CD4-positive, alpha-beta T cell treated with Interleukin-15 for 1 hour (primary cell): Measurements from ENCODE around the gene B3GLCT.

Experiments used
- DNase-seq: peaks from one replicate; pipeline ENCODE4 v3.0.0-alpha.2; 2020

Gene B3GLCT

DNA sequence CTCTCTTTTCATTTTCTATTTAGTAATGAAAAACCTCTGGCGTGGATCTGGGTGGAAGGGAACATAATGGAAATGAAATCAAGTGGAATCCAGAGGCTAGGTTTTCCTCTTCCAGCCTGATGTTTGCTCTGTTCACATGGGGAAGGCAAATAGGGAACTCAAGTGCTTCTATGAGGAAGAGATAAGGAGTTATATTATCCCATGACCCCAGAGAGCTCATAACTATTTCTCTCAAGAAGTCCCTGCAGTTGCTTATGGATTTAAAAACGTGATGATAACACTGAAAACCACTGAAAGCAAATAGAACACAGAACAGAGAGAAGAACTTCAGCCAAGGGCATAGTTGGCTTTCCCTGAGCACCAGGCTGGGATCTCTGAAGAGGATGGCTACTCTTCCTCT lies 157.8 kb downstream of the B3GLCT start:
- DNase-seq: no peak

DNA sequence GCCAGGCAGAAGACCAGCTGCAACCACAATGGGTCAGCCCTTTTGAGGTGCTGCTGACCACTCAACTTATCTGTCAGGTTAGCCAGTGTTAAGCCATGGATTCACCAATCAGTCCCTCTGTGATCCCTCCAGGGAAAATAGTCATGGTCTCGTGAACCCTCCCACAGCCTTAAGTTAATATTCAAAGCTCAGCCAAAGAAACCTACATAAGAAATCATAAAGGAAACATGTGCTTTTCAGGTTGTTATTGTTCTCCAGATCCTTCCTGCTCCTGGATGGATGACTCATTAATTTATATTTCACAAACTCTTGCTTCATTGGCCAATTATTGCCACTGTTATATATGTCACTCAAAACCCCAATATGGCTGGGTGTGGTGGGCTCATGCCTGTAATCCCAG lies 161.9 kb downstream of the B3GLCT start:
- DNase-seq: no peak

DNA sequence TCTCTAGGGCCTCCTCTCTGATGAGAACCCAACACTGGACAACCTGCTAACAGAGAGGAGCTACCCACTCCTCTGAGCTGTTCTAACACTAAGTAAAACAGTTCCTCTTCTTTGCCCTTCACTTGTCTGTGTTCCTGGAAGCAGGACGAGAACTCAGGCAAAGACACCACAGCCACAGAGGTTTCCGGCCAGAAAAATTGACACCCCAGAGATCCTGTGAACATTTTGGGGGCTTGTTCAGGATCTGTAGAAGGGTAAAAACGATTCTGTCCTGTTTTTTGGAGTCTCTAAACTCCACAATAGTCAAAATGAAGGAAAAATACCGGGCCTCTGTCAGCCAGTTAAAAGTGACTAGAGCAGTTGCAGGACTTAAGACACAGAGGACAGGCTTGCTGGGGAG lies 165.9 kb downstream of the B3GLCT start:
- no peak for DNase-seq

DNA sequence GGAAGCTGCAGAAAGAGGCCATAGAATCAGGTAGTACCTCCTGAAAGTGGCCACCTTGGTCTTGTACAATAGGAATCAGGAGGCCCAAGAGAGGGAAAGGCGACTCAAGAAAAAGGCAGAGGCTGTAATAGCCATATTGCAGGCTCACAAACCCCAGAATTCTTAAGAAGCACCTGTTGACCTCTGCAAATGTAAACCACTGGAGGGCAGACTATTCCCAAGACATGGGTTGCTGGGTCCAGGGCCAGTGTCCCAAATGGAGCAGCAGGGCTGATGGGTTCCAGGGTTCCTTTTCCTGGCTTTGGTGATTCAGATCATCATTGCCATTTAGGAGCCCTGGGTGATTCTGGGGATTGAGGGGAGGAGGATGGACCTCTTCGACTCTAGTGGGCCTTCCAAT lies 167.6 kb downstream of the B3GLCT start:
- no peak for DNase-seq

DNA sequence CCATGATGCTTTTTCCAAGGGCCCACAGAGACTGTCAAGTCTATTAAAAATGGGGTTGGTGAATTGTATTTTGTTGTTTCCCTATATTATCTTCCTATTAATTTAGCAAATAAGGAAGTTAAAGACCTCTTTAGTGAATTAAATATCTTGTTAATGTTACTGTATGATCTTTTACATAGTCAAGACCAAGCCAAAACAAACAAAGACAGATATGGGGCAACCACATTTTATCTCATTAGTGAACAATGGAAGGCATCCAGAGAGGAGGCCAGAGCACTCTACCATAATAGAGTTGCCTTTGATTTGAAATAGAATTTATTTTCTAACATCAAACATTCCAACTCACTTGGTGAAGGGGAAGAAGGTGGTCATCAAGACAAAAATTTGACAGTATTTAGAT lies 169.4 kb downstream of the B3GLCT start:
- DNase-seq: no peak

DNA sequence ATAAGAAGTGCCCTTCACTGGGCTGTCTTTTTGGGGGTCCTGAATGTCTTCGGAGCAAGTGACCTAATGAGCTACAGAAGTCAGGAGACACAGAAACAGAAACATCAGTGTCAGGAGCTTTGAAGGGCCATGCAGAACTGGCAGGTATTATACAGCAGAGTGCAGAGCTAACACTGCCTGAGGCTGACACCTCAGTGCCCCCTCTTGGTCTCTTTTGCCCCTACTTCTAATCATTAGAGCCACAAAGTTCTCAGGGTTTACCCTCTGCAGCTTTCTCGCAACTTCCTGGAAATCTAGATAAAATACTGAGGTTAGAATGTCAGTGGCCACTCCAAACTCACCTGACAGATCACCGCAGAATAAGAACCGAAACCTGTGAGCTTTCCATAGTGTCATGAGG lies 172.7 kb downstream of the B3GLCT start:
- DNase-seq: no peak

DNA sequence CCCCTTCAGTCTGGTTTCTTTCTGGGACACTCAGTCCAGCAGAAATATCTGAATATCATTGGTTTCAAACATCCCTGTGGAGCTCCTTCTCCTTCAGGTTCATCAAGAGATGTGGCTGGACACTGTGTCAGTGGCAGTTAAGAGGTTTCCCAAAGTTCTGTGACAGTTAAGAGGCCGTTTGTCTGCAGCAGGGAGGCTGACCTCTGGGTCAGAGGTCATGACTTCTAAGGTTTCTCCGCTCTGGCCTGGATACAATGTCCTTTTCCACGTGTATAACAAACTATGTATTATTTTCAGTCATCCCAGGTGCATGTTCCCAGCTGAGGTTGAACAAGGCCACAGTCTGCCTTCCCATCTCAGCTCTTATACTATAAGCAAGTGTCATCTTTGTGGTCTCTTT lies 174.9 kb downstream of the B3GLCT start:
- no peak for DNase-seq

DNA sequence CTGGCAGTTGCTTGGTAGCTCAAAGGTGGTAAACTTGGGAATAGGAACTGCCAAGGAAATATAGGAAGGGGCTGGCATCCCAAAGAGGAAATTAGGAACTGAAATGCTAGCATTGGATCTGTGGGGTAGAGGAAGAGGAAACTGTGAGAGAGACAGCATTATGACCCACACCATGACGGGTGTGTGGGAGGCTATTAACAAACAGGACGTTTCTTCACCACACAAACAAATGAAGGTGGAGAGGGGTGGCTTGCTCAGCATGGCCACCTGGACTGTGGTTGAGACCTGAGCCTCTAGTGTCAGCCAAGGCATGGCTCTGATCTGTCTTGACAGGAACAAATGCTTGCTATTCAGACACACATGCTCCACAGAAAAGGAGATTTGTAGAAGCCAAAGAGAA lies 178.2 kb downstream of the B3GLCT start:
- no peak for DNase-seq

DNA sequence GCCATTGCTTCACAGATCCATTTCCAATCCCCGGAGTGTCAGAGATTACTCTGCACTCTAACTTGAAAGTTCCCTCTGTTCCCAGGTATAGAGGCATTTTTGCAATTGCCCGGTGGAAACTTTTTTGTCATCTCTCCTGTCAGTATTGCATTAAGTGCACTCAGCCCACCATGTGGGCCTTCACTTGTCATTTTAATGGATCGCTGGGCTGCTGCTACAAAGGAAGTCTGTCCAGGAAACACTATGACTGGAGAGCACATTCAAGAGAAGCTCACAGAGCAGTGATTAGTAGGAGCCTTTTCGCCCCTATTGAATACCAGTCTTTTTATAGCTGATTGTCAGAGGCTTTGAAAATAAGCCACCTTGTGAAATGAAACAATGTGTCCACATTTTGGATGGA lies 180.9 kb downstream of the B3GLCT start:
- no peak for DNase-seq
